K562 (cell line): ENCODE results near the gene LRFN4. TPM values are rescaled to one million over a fixed set of nuclear protein-coding genes. Genes with fewer than 3 reads are reported as not detected.
A peak's percentile ranks its signal among the peaks of the same experiment; 100 is the strongest.

ENCODE experiments used
- ATAC-seq: fragments of 200-7000 bp; cut with Tn5 transposase; 3 replicates; pipeline ENCODE4 v1.9.1; 2020; ENCODE audit warnings: moderate library complexity
- BruUV-seq: library from RNA; stranded (reverse); fragments of 400-500 nt; replicated peaks from 2 replicates; lab custom pipeline; 2021; lab: Mats Ljungman, UMichigan
- CTCF ChIA-PET: fragments of 300-600 bp; formaldehyde crosslinking; extraction: SDS; loops from one replicate; lab custom pipeline; 2021; ENCODE audit warnings: low intra/inter-chr PET ratio; lab: Yijun Ruan, JAX
- POLR2A ChIA-PET: fragments of 300-600, 350-650 bp; sonication (Branson Sonifier 250); formaldehyde crosslinking; extraction: SDS; loops from one replicate; lab custom pipeline; 2021; ENCODE audit warnings: antibody characterized with exemption, inconsistent platforms; lab: Yijun Ruan, JAX
- DNase-seq, 4 experiments: peaks; one replicate each; pipeline versions ENCODE4 v3.0.0 to v3.0.0-alpha.2; 2011 to 2018; ENCODE audit warnings: low spot score in 3 of 4, mixed read lengths in 3 of 4; ENCODE audit errors: extremely low read depth in 1 of 4
- FAIRE-seq: peaks from 2 replicates; lab custom pipeline; 2011; peaks lifted over from hg19 to GRCh38; lab: Jason Lieb, UNC
- H2AFZ ChIP-seq: 2 replicates; pipeline ENCODE4 v1.6.0; 2011; ENCODE audit warnings: low read depth, low read length, control low read depth, inconsistent platforms
- H3K27ac ChIP-seq: fragments of 200-600 bp; 3 replicates; pipeline ENCODE4 v1.8.0; 2011; ENCODE audit warnings: low read depth, mild to moderate bottlenecking, control low read depth, inconsistent platforms, low read length, moderate library complexity, mixed read lengths; ENCODE audit errors: extremely low read depth
- H3K27me3 ChIP-seq, 2 experiments: fragments of 300-600 bp in 1 of 2; 2 replicates in 1 of 2; 3 replicates in 1 of 2; pipeline versions ENCODE4 v1.6.0 to v1.8.0; 2011; ENCODE audit warnings: inconsistent platforms in 2 of 2, low read length in 2 of 2, mild to moderate bottlenecking in 1 of 2, mixed read lengths in 1 of 2, moderate library complexity in 1 of 2; ENCODE audit not compliant: control insufficient read depth in 2 of 2, insufficient read depth in 2 of 2
- H3K36me3 ChIP-seq: fragments of 300-600 bp; 3 replicates; pipeline ENCODE4 v1.8.0; 2011; ENCODE audit warnings: mild to moderate bottlenecking, low read length, inconsistent platforms; ENCODE audit not compliant: control insufficient read depth, insufficient read depth
- H3K4me1 ChIP-seq, 2 experiments: fragments of 200-600 bp in 1 of 2; replicated peaks in 1 of 2; 2 replicates in 1 of 2; 3 replicates in 1 of 2; pipeline versions ENCODE4 v1.5.1 to v1.8.0; 2011; ENCODE audit warnings: inconsistent platforms in 2 of 2, low read length in 2 of 2, mild to moderate bottlenecking in 1 of 2, mixed read lengths in 1 of 2, moderate library complexity in 1 of 2; ENCODE audit not compliant: control insufficient read depth in 2 of 2, insufficient read depth in 2 of 2
- H3K4me2 ChIP-seq: 2 replicates; pipeline ENCODE4 v1.6.1; 2011; ENCODE audit warnings: low read length, control low read depth, inconsistent platforms, mixed read lengths; ENCODE audit not compliant: insufficient read depth
- H3K4me3 ChIP-seq: fragments of 200-600 bp; sonication (generic), shearing (Covaris generic); 2 replicates; pipeline ENCODE4 v1.5.1; 2016; ENCODE audit warnings: control low read depth, inconsistent platforms
- H3K79me2 ChIP-seq: fragments of 200-600 bp; 3 replicates; pipeline ENCODE4 v1.8.0; 2011; ENCODE audit warnings: low read length, inconsistent platforms; ENCODE audit not compliant: control insufficient read depth, insufficient read depth
- H3K9ac ChIP-seq, 2 experiments: 2 replicates each; pipeline versions ENCODE4 v1.6.0 to v1.6.1; 2011; ENCODE audit warnings: low read depth in 2 of 2, low read length in 2 of 2, control low read depth in 1 of 2, inconsistent platforms in 1 of 2, mild to moderate bottlenecking in 1 of 2, mixed read lengths in 1 of 2; ENCODE audit not compliant: insufficient read depth in 1 of 2
- H3K9me1 ChIP-seq: one replicate; pipeline ENCODE4 v1.6.0; 2011; ENCODE audit warnings: inconsistent platforms, mild to moderate bottlenecking, low read length, moderate library complexity; ENCODE audit not compliant: control insufficient read depth, insufficient read depth
- H3K9me3 ChIP-seq: replicated peaks from 2 replicates; pipeline ENCODE4 v1.5.1; 2011; ENCODE audit warnings: low read depth, low read length, inconsistent platforms; ENCODE audit not compliant: control insufficient read depth, insufficient read depth
- H4K20me1 ChIP-seq: replicated peaks from 2 replicates; pipeline ENCODE4 v1.6.1; 2011; ENCODE audit warnings: low read length, inconsistent platforms, mixed read lengths; ENCODE audit not compliant: control insufficient read depth, insufficient read depth
- ADNP ChIP-seq: fragments of 200-800 bp; sonication (Bioruptor generic); IDR thresholded peaks from 2 replicates; pipeline ENCODE4 v1.6.1; 2016; ENCODE audit warnings: missing genetic modification characterization, missing compliant biosample characterization
- ELF1 ChIP-seq: fragments of 200-800 bp; sonication (Bioruptor generic); IDR thresholded peaks from 2 replicates; pipeline ENCODE4 v1.6.1; 2016; ENCODE audit warnings: missing genetic modification characterization, missing compliant biosample characterization
- FOSL1 ChIP-seq: fragments of 200-800 bp; sonication (Bioruptor generic); conservative IDR thresholded peaks from 2 replicates; pipeline ENCODE4 v1.6.1; 2016; ENCODE audit warnings: missing genetic modification characterization, missing compliant biosample characterization
- FOXA3 ChIP-seq, 2 experiments: fragments of 450-650 bp in 1 of 2; sonication (generic) in 1 of 2; formaldehyde crosslinking; IDR thresholded peaks in 1 of 2; conservative IDR thresholded peaks in 1 of 2; 2 replicates each; pipeline versions ENCODE4 v1.4.0 to v1.8.0; 2020 to 2022; ENCODE audit warnings: mild to moderate bottlenecking in 2 of 2, missing genetic modification reagents in 1 of 2
- GABPA ChIP-seq: fragments of 200-800 bp; sonication (Bioruptor generic); conservative IDR thresholded peaks from 2 replicates; pipeline ENCODE4 v1.6.1; 2016; ENCODE audit warnings: low read depth, missing genetic modification characterization, missing compliant biosample characterization
- LARP7 ChIP-seq: fragments of 450-650 bp; IDR thresholded peaks from 2 replicates; pipeline ENCODE4 v1.6.1; 2016
- NR2C1 ChIP-seq, 2 experiments: fragments of 450-650 bp; IDR thresholded peaks; 2 replicates each; pipeline ENCODE4 v1.6.1; 2017; ENCODE audit warnings: mild to moderate bottlenecking in 2 of 2, antibody characterized with exemption in 1 of 2, inconsistent platforms in 1 of 2, missing compliant biosample characterization in 1 of 2, missing genetic modification characterization in 1 of 2
- NR2C2 ChIP-seq, 2 experiments: fragments of 200-800 bp in 1 of 2; sonication (Bioruptor generic) in 1 of 2; sonication (generic) in 1 of 2; formaldehyde crosslinking in 1 of 2; IDR thresholded peaks; 2 replicates each; pipeline versions ENCODE4 v1.6.1 to v1.8.0; 2016 to 2022; ENCODE audit warnings: mild to moderate bottlenecking in 1 of 2, missing compliant biosample characterization in 1 of 2, missing genetic modification characterization in 1 of 2, missing genetic modification reagents in 1 of 2
- POLR2AphosphoS2 ChIP-seq: IDR thresholded peaks from 2 replicates; pipeline ENCODE4 v1.6.1; 2012; ENCODE audit warnings: low read length, improper control_type of control experiment
- TBL1XR1 ChIP-seq, 2 experiments: IDR thresholded peaks; 2 replicates each; pipeline ENCODE4 v1.6.1; 2012; ENCODE audit warnings: improper control_type of control experiment in 2 of 2, low read length in 2 of 2, mild to moderate bottlenecking in 1 of 2
- ZBTB33 ChIP-seq: sonication (generic); formaldehyde crosslinking; IDR thresholded peaks from 2 replicates; pipeline ENCODE4 v1.8.1; 2023; ENCODE audit warnings: mild to moderate bottlenecking, missing genetic modification reagents
- ZNF384 ChIP-seq: IDR thresholded peaks from 2 replicates; pipeline ENCODE4 v1.6.1; 2012; ENCODE audit warnings: low read depth, low read length, improper control_type of control experiment
- WGBS: fragments of 100-300 bp; shearing (Covaris generic); methylation state at CpG from one replicate; pipeline ENCODE4 v1.1.6; 2016; ENCODE audit warnings: low coverage, mixed read lengths; ENCODE audit not compliant: insufficient coverage; ENCODE audit errors: missing lambda C conversion rate; 5-methylcytosine and 5-hydroxymethylcytosine counted together
- in situ Hi-C: fragments of 300-500 bp; cut with MboI; formaldehyde crosslinking; loops from 4 replicates; pipeline ENCODE4 v1.15.0; 2018; ENCODE audit warnings: inconsistent platforms, mixed read lengths
- intact Hi-C: fragments of 100-400 bp; cut with micrococcal nuclease; formaldehyde crosslinking; loops from 2 replicates; pipeline ENCODE4 v1.14.2; 2022
- polyA plus RNA-seq, 8 experiments: library from polyadenylated mRNA; depleted of rRNA in 4 of 8; stranded (reverse) in 5 of 8; unstranded in 3 of 8; fragments of >200 nt; fragmentation: Nextera tagmentation in 2 of 8; fragmentation: Illumina TruSeq in 1 of 8; extraction: Ambion mirVana in 2 of 8; extraction: Trizol in 1 of 8; gene quantifications; 2 replicates each; pipeline versions ENCODE4 v1.2.1 to v1.2.3, GENCODE V29; 2011 to 2014; ENCODE audit warnings: inconsistent platforms in 1 of 8, missing spikeins in 1 of 8
- total RNA-seq, 7 experiments: library from RNA; depleted of rRNA in 6 of 7; stranded (reverse); fragments of >200 nt in 6 of 7; fragmentation: Illumina TruSeq in 2 of 7; extraction: Trizol in 2 of 7; gene quantifications; 2 replicates each; pipeline versions ENCODE4 v1.2.1 to v1.2.3, GENCODE V29; 2011 to 2021; ENCODE audit warnings: low replicate concordance in 1 of 7
- TF ChIP-seq, protein P1 (sequence below): fragments of 450-650 bp; conservative IDR thresholded peaks from 2 replicates; pipeline ENCODE4 v1.6.1; 2016; ENCODE audit warnings: missing genetic modification characterization, low read depth, mild to moderate bottlenecking, control low read depth, missing compliant biosample characterization

Gene LRFN4
- total and polyA plus RNA-seq, 9 of the 15 experiments (the other 6 are each of a cell fraction or from before 2014, with no cell fraction given) = 0.10 to 60.1 (median 6.7) TPM

GRCh38 chr11:66834539-66834845 lies 22.4 kb upstream of the LRFN4 start:
- 46% methylated on average over 4 of the region's 4 CpGs for WGBS
- no peak overlapping the region for H3K9ac ChIP-seq
- no TSS peak for BruUV-seq
- ATAC-seq (no peak), DNase-seq (no peak), FAIRE-seq (no peak)
- no peak overlapping the region for H2AFZ ChIP-seq
- ChIA-PET POLR2A (interaction anchor here (0.6 to 1.4 kb wide), 7 partner anchors 67 to 433 kb away, joined by 3 to 7 read pairs (median 3); no protein-coding TSS in a partner anchor), CTCF (interaction anchor here (0.5 to 3.7 kb wide), 8 partner anchors 48 to 427 kb away, joined by 3 to 73 read pairs (median 4); partner anchors contain the start of gene RBM4B)
- no peaks in the 10 kb centered on the region for H4K20me1 ChIP-seq
- peak overlapping the region; percentile 51 for H3K27ac ChIP-seq
- no peaks in the 10 kb centered on the region for H3K9me3 ChIP-seq
- peaks cover 16 to 27% of the 10 kb centered on the region in 2 experiments; a peak in 4 of 5 replicates for H3K4me1 ChIP-seq
- no peaks in the 10 kb centered on the region for H3K9me1 ChIP-seq
- no peak overlapping the region for H3K4me3 ChIP-seq
- H3K4me2 ChIP-seq = 0 out of 2 replicates have a peak overlapping the region, but pooled peaks have one; percentile 9
- no peaks in the 10 kb centered on the region for H3K79me2 ChIP-seq
- peaks cover 10% of the 10 kb centered on the region; the same call in 1 of the 3 replicates for H3K36me3 ChIP-seq
- in situ Hi-C loops = loop anchor here (5.0 kb wide), 2 partner anchors 142 to 427 kb away; no protein-coding TSS in a partner anchor
- H3K27me3 ChIP-seq = no peaks in the 10 kb centered on the region
- TF ChIP-seq ZNF384 = no peak
- TF ChIP-seq ADNP (tag) = 0 out of 2 replicates have a peak, but pooled peaks have one; percentile 2
- TF ChIP-seq NR2C1 (IDR thresholded peaks at IDR 0.05) = 0 out of 2 replicates have a peak, but pooled peaks have one; percentile 34
- no peak; the same call in 1 of the 2 replicates for TF ChIP-seq NR2C1 (tag; IDR thresholded peaks at IDR 0.05)
- no peak for TF ChIP-seq NR2C2 (CRISPR knock-in tag; IDR thresholded peaks at IDR 0.05)
- peak; percentile 32; the same call in 1 of the 2 replicates for TF ChIP-seq NR2C2 (tag; IDR thresholded peaks at IDR 0.05)
- TF ChIP-seq POLR2AphosphoS2 = peak; percentile 28; the same call in 1 of the 2 replicates
- 0 out of 4 replicates have a peak, but pooled peaks of 1 of the 2 experiments have one; percentile 27 for TF ChIP-seq TBL1XR1 (IDR thresholded peaks at IDR 0.05; ENCODE audit: low read length in 2 of 2)
- TF ChIP-seq LARP7 = no peak
- TF ChIP-seq ELF1 (tag) = peak; percentile 34; the same call in 1 of the 2 replicates
- TF ChIP-seq, protein P1, sequence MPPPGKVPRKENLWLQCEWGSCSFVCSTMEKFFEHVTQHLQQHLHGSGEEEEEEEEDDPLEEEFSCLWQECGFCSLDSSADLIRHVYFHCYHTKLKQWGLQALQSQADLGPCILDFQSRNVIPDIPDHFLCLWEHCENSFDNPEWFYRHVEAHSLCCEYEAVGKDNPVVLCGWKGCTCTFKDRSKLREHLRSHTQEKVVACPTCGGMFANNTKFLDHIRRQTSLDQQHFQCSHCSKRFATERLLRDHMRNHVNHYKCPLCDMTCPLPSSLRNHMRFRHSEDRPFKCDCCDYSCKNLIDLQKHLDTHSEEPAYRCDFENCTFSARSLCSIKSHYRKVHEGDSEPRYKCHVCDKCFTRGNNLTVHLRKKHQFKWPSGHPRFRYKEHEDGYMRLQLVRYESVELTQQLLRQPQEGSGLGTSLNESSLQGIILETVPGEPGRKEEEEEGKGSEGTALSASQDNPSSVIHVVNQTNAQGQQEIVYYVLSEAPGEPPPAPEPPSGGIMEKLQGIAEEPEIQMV (tag) = 0 out of 2 replicates have a peak, but pooled peaks have one; percentile 37
- peak; percentile 39; the same call in 1 of the 2 replicates for TF ChIP-seq GABPA (tag)
- 0 out of 2 replicates have a peak, but pooled peaks have one; percentile 0 for TF ChIP-seq ZBTB33
- TF ChIP-seq FOXA3 (CRISPR knock-in tag; conservative IDR thresholded peaks at IDR 0.05 in 1 of 2, IDR thresholded peaks at IDR 0.05 in 1 of 2) = no peak
- TF ChIP-seq FOSL1 = 0 out of 2 replicates have a peak, but pooled peaks have one; percentile 1
- intact Hi-C loops = loop anchor here (1.0 to 5.0 kb wide), 5 partner anchors 48 to 426 kb away; partner anchors contain the start of gene RBM4B
